ENCODE measurements around the gene EME2.

Gene EME2

GRCh38 chr16:1754204-1754603 lies 18.4 kb upstream of the EME2 start:
- no peak overlapping the region for H3K4me3 ChIP-seq (ENCODE audit: low read depth, low read length)
- no peak for DNase-seq (ENCODE audit: low read depth)
- no peak for TF ChIP-seq CTCF (IDR thresholded peaks at IDR 0.05; ENCODE audit: insufficient read depth, low read depth, low read length, missing control alignments)

GRCh38 chr16:1757714-1758461 lies 14.7 kb upstream of the EME2 start:
- H3K4me3 ChIP-seq (ENCODE audit: low read depth, low read length), result no peak overlapping the region
- no peak for DNase-seq (ENCODE audit: low read depth)
- TF ChIP-seq CTCF (IDR thresholded peaks at IDR 0.05; ENCODE audit: insufficient read depth, low read depth, low read length, missing control alignments), result no peak

- TF ChIP-seq CTCF (IDR thresholded peaks at IDR 0.05; ENCODE audit: insufficient read depth, low read depth, low read length, missing control alignments), result no peak
- no peak for DNase-seq (ENCODE audit: low read depth)
- H3K4me3 ChIP-seq (ENCODE audit: low read depth, low read length), result no peak overlapping the region
These were observed 13.7 kb upstream of the EME2 start for GRCh38 chr16:1758923-1759322.

- no peak overlapping the region for H3K4me3 ChIP-seq (ENCODE audit: low read depth, low read length)
- no peak for DNase-seq (ENCODE audit: low read depth)
- no peak for TF ChIP-seq CTCF (IDR thresholded peaks at IDR 0.05; ENCODE audit: insufficient read depth, low read depth, low read length, missing control alignments)
These were observed 13.1 kb upstream of the EME2 start for GRCh38 chr16:1759511-1759910.

DNA sequence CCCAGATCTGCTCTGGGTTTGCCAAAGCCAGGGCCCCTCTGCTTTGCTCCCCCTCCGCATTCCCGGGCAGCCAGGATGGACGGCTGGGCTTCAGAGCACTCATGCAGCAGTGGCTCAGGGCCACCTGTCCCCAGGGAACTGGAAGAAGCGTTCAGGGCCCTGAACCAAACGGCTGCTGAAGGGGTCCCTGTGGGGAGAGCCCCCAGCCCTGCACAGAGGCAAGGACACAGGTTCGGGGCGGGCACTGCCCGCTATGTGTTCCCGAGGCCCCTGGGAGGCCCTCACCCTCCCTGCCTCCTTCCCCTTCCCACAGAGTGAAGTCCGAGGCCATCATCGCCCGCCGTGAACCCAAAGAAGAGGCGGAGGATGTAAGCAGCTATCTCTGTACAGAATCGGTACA lies 11.7 kb upstream of the EME2 start:
- TF ChIP-seq CTCF (IDR thresholded peaks at IDR 0.05; ENCODE audit: insufficient read depth, low read depth, low read length, missing control alignments), result no peak
- no peak for DNase-seq (ENCODE audit: low read depth)
- H3K4me3 ChIP-seq (ENCODE audit: low read depth, low read length), result no peak overlapping the region

DNA sequence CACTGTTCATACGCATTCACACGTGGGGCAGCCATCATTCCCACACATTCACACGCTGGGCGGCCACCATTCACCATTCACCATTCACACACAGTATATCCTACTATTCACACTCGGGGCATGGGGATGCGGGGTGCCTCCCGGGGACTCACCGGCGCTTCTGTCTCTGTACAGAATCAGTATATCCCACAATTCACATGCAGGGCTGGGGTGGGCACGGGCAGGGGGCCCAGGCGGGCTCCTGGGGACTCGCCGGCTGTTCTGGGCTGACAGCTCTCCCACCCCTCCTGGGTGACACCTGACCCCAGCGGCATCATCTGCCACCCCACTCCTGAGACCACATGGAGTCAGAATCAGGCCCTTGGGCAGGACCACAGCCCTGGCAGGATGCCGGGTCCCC lies 10.9 kb upstream of the EME2 start:
- DNase-seq (ENCODE audit: low read depth), result no peak
- no peak for TF ChIP-seq CTCF (IDR thresholded peaks at IDR 0.05; ENCODE audit: insufficient read depth, low read depth, low read length, missing control alignments)
- no peak overlapping the region for H3K4me3 ChIP-seq (ENCODE audit: low read depth, low read length)
